Panc1 (cell line): ENCODE results near the gene IPO5. TPM values are rescaled to one million over a fixed set of nuclear protein-coding genes. Genes with fewer than 3 reads are reported as not detected.
A peak's percentile ranks its signal among the peaks of the same experiment; 100 is the strongest.

Source experiments
- ATAC-seq: fragments of 200-7000 bp; cut with Tn5 transposase; 2 replicates; pipeline ENCODE4 v1.9.1; 2020; ENCODE audit warnings: mild to moderate bottlenecking, moderate library complexity
- BruUV-seq: library from RNA; stranded (reverse); fragments of 400-500 nt; replicated peaks from 2 replicates; lab custom pipeline; 2021; lab: Mats Ljungman, UMichigan
- CTCF ChIA-PET: fragments of 300-600 bp; sonication (Branson Sonifier 250); formaldehyde crosslinking; loops from one replicate; lab custom pipeline; 2022; ENCODE audit warnings: antibody characterized with exemption; lab: Charles Lee
- POLR2A ChIA-PET: fragments of 300-600 bp; sonication (Branson Sonifier 250); formaldehyde crosslinking; loops from one replicate; lab custom pipeline; 2022; ENCODE audit warnings: antibody characterized with exemption; lab: Charles Lee
- DNase-seq: peaks from one replicate; pipeline ENCODE4 v3.0.0-alpha.2; 2010; ENCODE audit warnings: low read depth, low spot score
- H3K27ac ChIP-seq: 2 replicates; pipeline ENCODE4 v1.5.1; 2011; ENCODE audit warnings: mild to moderate bottlenecking, low read length, inconsistent platforms
- H3K27me3 ChIP-seq: fragments of 200-500 bp; sonication (Bioruptor generic); 2 replicates; pipeline ENCODE4 v1.6.0; 2014; ENCODE audit warnings: low read length, inconsistent platforms; ENCODE audit not compliant: control insufficient read depth, insufficient read depth
- H3K36me3 ChIP-seq: fragments of 200-500 bp; sonication (Bioruptor generic); 2 replicates; pipeline ENCODE4 v1.5.1; 2014; ENCODE audit warnings: inconsistent platforms, mild to moderate bottlenecking, low read length, moderate library complexity; ENCODE audit not compliant: control insufficient read depth, insufficient read depth
- H3K4me1 ChIP-seq: 2 replicates; pipeline ENCODE4 v1.5.1; 2011; ENCODE audit warnings: inconsistent platforms, mild to moderate bottlenecking, low read length, moderate library complexity; ENCODE audit not compliant: control insufficient read depth, insufficient read depth
- H3K4me3 ChIP-seq, 2 experiments: 2 replicates each; pipeline ENCODE4 v1.5.1; 2011 to 2012; ENCODE audit warnings: low read depth in 2 of 2, low read length in 2 of 2, mild to moderate bottlenecking in 2 of 2, inconsistent platforms in 1 of 2, moderate library complexity in 1 of 2
- H3K9me3 ChIP-seq: fragments of 200-500 bp; sonication (Bioruptor generic); 2 replicates; pipeline ENCODE4 v1.5.1; 2014; ENCODE audit warnings: low read depth, mild to moderate bottlenecking, inconsistent platforms, low read length, moderate library complexity; ENCODE audit not compliant: control insufficient read depth, insufficient read depth
- CTCF ChIP-seq: fragments of 450-650 bp; IDR thresholded peaks from 2 replicates; pipeline ENCODE4 v1.5.1; 2017; ENCODE audit warnings: mild to moderate bottlenecking
- POLR2AphosphoS5 ChIP-seq: IDR thresholded peaks from 2 replicates; pipeline ENCODE4 v1.6.1; 2012; ENCODE audit warnings: mild to moderate bottlenecking, low read depth, low read length, moderate library complexity
- REST ChIP-seq, 2 experiments: IDR thresholded peaks; 2 replicates each; pipeline ENCODE4 v1.6.1; 2011 to 2012; ENCODE audit warnings: low read depth in 2 of 2, control low read depth in 1 of 2, low read length in 1 of 2, mild to moderate bottlenecking in 1 of 2, moderate library complexity in 1 of 2; ENCODE audit not compliant: insufficient read depth in 1 of 2
- SIN3A ChIP-seq: IDR thresholded peaks from 2 replicates; pipeline ENCODE4 v1.6.1; 2012; ENCODE audit warnings: low read depth, mild to moderate bottlenecking, low read length, moderate library complexity, borderline replicate concordance; ENCODE audit not compliant: insufficient read depth
- TCF7L2 ChIP-seq: IDR thresholded peaks from 2 replicates; pipeline ENCODE4 v1.6.1; 2011; ENCODE audit warnings: mild to moderate bottlenecking, low read depth, low read length, inconsistent platforms
- in situ Hi-C: cut with HindIII; loops from 2 replicates; pipeline ENCODE4 v1.10.0; 2016; ENCODE audit warnings: low sequenced_read_pairs, low pct_unique_long_range_greater_than_20kb
- intact Hi-C: fragments of 100-400 bp; cut with micrococcal nuclease; formaldehyde crosslinking; loops from one replicate; pipeline ENCODE4 v1.10.0; 2022; ENCODE audit not compliant: unreplicated experiment
- total RNA-seq: library from RNA; stranded (reverse); gene quantifications from one replicate; pipeline ENCODE4 v1.2.1, GENCODE V29; 2021; ENCODE audit not compliant: unreplicated experiment

The IPO5 gene
- total RNA-seq, 1 experiment from 2014 or later: 122 TPM

- POLR2A ChIA-PET: interaction anchor here (0.6 kb wide), 1 partner anchor 362 kb away, joined by 11 read pairs; no protein-coding TSS in a partner anchor
- peak; percentile 96 for ATAC-seq
- CTCF ChIA-PET: no interaction called here
- Histone ChIP-seq H3K4me1 (peaks cover 11% of the 10 kb centered on the region), H3K4me3 (peak overlapping the region; percentile 74 to 86), H3K36me3 (peaks cover 6% of the 10 kb centered on the region; the same call in 1 of the 2 replicates), H3K27me3 (no peaks in the 10 kb centered on the region), H3K9me3 (no peaks in the 10 kb centered on the region), H3K27ac (peak overlapping the region; percentile 81)
- intact Hi-C loops: loop anchor here (10.0 kb wide), 1 partner anchor 121 kb away; no protein-coding TSS in a partner anchor
- no peak for DNase-seq
- no peak for TF ChIP-seq CTCF
- TF ChIP-seq TCF7L2: no peak
- TF ChIP-seq POLR2AphosphoS5: peak; percentile 69
- TF ChIP-seq REST (IDR thresholded peaks at IDR 0.05; ENCODE audit: insufficient read depth in 1 of 2, low read depth in 2 of 2, low read length in 1 of 2): no peak
- 0 out of 2 replicates have a peak, but pooled peaks have one; percentile 66 for TF ChIP-seq SIN3A
- in situ Hi-C loops: no loop called here
- no TSS peak for BruUV-seq
Observed at GRCh38 chr13:97975848-97976609, 22.6 kb downstream of the IPO5 start.

GRCh38 chr13:97976610-97977521 lies 23.4 kb downstream of the IPO5 start:
- Histone ChIP-seq H3K4me3 (peak overlapping the region; percentile 75 to 86), H3K36me3 (peaks cover 6% of the 10 kb centered on the region; the same call in 1 of the 2 replicates), H3K27me3 (no peaks in the 10 kb centered on the region), H3K27ac (peak overlapping the region; percentile 94), H3K4me1 (peaks cover 13% of the 10 kb centered on the region), H3K9me3 (no peaks in the 10 kb centered on the region)
- intact Hi-C loops: loop anchor here (10.0 kb wide), 1 partner anchor 122 kb away; no protein-coding TSS in a partner anchor
- TF ChIP-seq CTCF (no peak), POLR2AphosphoS5 (0 out of 2 replicates have a peak, but pooled peaks have one; percentile 50), SIN3A (0 out of 2 replicates have a peak, but pooled peaks have one; percentile 66)
- ChIA-PET POLR2A (interaction anchor here (0.6 kb wide), 1 partner anchor 363 kb away, joined by 11 read pairs; no protein-coding TSS in a partner anchor), CTCF (no interaction called here)
- in situ Hi-C loops: no loop called here
- DNase-seq (no peak), ATAC-seq (peak; percentile 47)
- no TSS peak for BruUV-seq
